Muscle layer of duodenum (tissue), 2 donors: ENCODE data around the gene FBXL16.
A peak's percentile ranks its signal among the peaks of the same experiment; 100 is the strongest.

Experiments
- H3K27ac ChIP-seq: one replicate; pipeline ENCODE4 v1.7.0; 2013; ENCODE audit warnings: mild to moderate bottlenecking, low read length
- H3K27me3 ChIP-seq: one replicate; pipeline ENCODE4 v1.7.0; 2013; ENCODE audit warnings: low read depth, mild to moderate bottlenecking, control low read depth, low read length
- H3K36me3 ChIP-seq, 2 donors: one replicate each; pipeline ENCODE4 v1.7.0; 2013; ENCODE audit warnings: low read length in 2 of 2, control low read depth in 1 of 2, mild to moderate bottlenecking in 1 of 2; ENCODE audit not compliant: insufficient read depth in 2 of 2, control insufficient read depth in 1 of 2
- H3K4me1 ChIP-seq, 2 donors: one replicate each; pipeline ENCODE4 v1.7.0; 2013; ENCODE audit warnings: low read length in 2 of 2, mild to moderate bottlenecking in 2 of 2, control low read depth in 1 of 2, moderate library complexity in 1 of 2; ENCODE audit not compliant: insufficient read depth in 2 of 2, control insufficient read depth in 1 of 2
- H3K4me3 ChIP-seq, 2 donors: one replicate each; pipeline ENCODE4 v1.7.0; 2013; ENCODE audit warnings: low read length in 2 of 2, low read depth in 1 of 2, mild to moderate bottlenecking in 1 of 2
- H3K9me3 ChIP-seq, 2 donors: one replicate each; pipeline ENCODE4 v1.7.0; 2013; ENCODE audit warnings: low read length in 2 of 2, control low read depth in 1 of 2, mild to moderate bottlenecking in 1 of 2; ENCODE audit not compliant: control insufficient read depth in 1 of 2
- donor health status: healthy.

The FBXL16 gene

GRCh38 chr16:734208-734980, 28.8 kb upstream of the FBXL16 start:
- Histone ChIP-seq H3K27ac (no peak overlapping the region), H3K36me3 (peaks cover 14 to 76% of the 10 kb centered on the region in 2 donors)

GRCh38 chr16:733382-734207, 28.0 kb upstream of the FBXL16 start:
- Histone ChIP-seq H3K4me1 (peaks cover 0 to 3% of the 10 kb centered on the region in 2 donors), H3K4me3 (no peak overlapping the region), H3K36me3 (peaks cover 14 to 76% of the 10 kb centered on the region in 2 donors), H3K27ac (no peak overlapping the region), H3K27me3 (no peaks in the 10 kb centered on the region), H3K9me3 (no peaks in the 10 kb centered on the region)

More at GRCh38 chr16:734208-734980, 28.8 kb upstream of the FBXL16 start:
- Histone ChIP-seq H3K4me1 (peaks cover 0 to 2% of the 10 kb centered on the region in 2 donors), H3K27me3 (no peaks in the 10 kb centered on the region), H3K4me3 (no peak overlapping the region), H3K9me3 (no peaks in the 10 kb centered on the region)

GRCh38 chr16:732936-733335, 27.3 kb upstream of the FBXL16 start:
- H3K27me3 ChIP-seq, result no peaks in the 10 kb centered on the region
- peaks cover 0 to 6% of the 10 kb centered on the region in 2 donors for H3K4me1 ChIP-seq
- no peaks in the 10 kb centered on the region for H3K9me3 ChIP-seq
- H3K4me3 ChIP-seq, result no peak overlapping the region
- H3K27ac ChIP-seq, result no peak overlapping the region
- peaks cover 14 to 75% of the 10 kb centered on the region in 2 donors for H3K36me3 ChIP-seq

GRCh38 chr16:732332-732731, 26.7 kb upstream of the FBXL16 start:
- Histone ChIP-seq H3K4me3 (no peak overlapping the region), H3K4me1 (peaks cover 0 to 11% of the 10 kb centered on the region in 2 donors), H3K36me3 (peaks cover 13 to 69% of the 10 kb centered on the region in 2 donors), H3K27me3 (no peaks in the 10 kb centered on the region), H3K27ac (no peak overlapping the region), H3K9me3 (no peaks in the 10 kb centered on the region)

- H3K9me3 ChIP-seq, result no peaks in the 10 kb centered on the region
- no peak overlapping the region for H3K27ac ChIP-seq
- H3K4me3 ChIP-seq, result no peak overlapping the region
- H3K27me3 ChIP-seq, result peaks cover 7% of the 10 kb centered on the region
- H3K4me1 ChIP-seq, result peaks cover 0 to 21% of the 10 kb centered on the region in 2 donors
- H3K36me3 ChIP-seq, result peaks cover 4 to 55% of the 10 kb centered on the region in 2 donors
Measured at GRCh38 chr16:730666-731509, 25.3 kb upstream of the FBXL16 start.

- Histone ChIP-seq H3K36me3 (peaks cover 0 to 46% of the 10 kb centered on the region in 2 donors), H3K27ac (no peak overlapping the region), H3K4me3 (no peak overlapping the region), H3K27me3 (peaks cover 8% of the 10 kb centered on the region), H3K9me3 (no peaks in the 10 kb centered on the region), H3K4me1 (peaks cover 0 to 21% of the 10 kb centered on the region in 2 donors)
Measured at GRCh38 chr16:729768-730665, 24.4 kb upstream of the FBXL16 start.

- peaks cover 8% of the 10 kb centered on the region for H3K27me3 ChIP-seq
- H3K27ac ChIP-seq, result no peak overlapping the region
- peaks cover 0 to 37% of the 10 kb centered on the region in 2 donors for H3K36me3 ChIP-seq
- no peak overlapping the region for H3K4me3 ChIP-seq
- H3K9me3 ChIP-seq, result no peaks in the 10 kb centered on the region
- peaks cover 0 to 21% of the 10 kb centered on the region in 2 donors for H3K4me1 ChIP-seq
Measured at GRCh38 chr16:728890-729744, 23.5 kb upstream of the FBXL16 start.

GRCh38 chr16:728131-728889, 22.7 kb upstream of the FBXL16 start:
- H3K9me3 ChIP-seq, result no peaks in the 10 kb centered on the region
- no peak overlapping the region for H3K27ac ChIP-seq
- peak overlapping the region in 1 of 2 donors; percentile 38 for H3K4me3 ChIP-seq
- H3K36me3 ChIP-seq, result peaks cover 0 to 29% of the 10 kb centered on the region in 2 donors
- H3K27me3 ChIP-seq, result peaks cover 8% of the 10 kb centered on the region
- peaks cover 0 to 21% of the 10 kb centered on the region in 2 donors for H3K4me1 ChIP-seq

GRCh38 chr16:727291-727977, 21.8 kb upstream of the FBXL16 start:
- peaks cover 8% of the 10 kb centered on the region for H3K27me3 ChIP-seq

More at GRCh38 chr16:727291-727977, 21.8 kb upstream of the FBXL16 start:
- Histone ChIP-seq H3K4me1 (peaks cover 0 to 21% of the 10 kb centered on the region in 2 donors), H3K9me3 (no peaks in the 10 kb centered on the region), H3K4me3 (peak overlapping the region; percentile 16 to 66), H3K36me3 (peaks cover 0 to 20% of the 10 kb centered on the region in 2 donors), H3K27ac (no peak overlapping the region)
